ENCODE data around the gene ACOT7. TPM values are rescaled to one million over a fixed set of nuclear protein-coding genes. Genes with fewer than 3 reads are reported as not detected.

Gene ACOT7
- total RNA-seq, 4 donors from 2014 or later: 21.1 to 27.7 (median 24.6) TPM

GRCh38 chr1:6282577-6283270, 110.8 kb downstream of the ACOT7 start:
- DNase-seq (ENCODE audit: low spot score in 2 of 2): no peak
- WGBS, 2 donors: 94% methylated on average over 17 of the region's 17 CpGs
- no peak overlapping the region for H3K4me3 ChIP-seq (ENCODE audit: low read depth, poor library complexity, severe bottlenecking)
- intact Hi-C loops (cut with DNase I; ENCODE audit: low total_unique reads): no loop called here
- TF ChIP-seq CTCF (IDR thresholded peaks at IDR 0.05) (no peak), POLR2A (IDR thresholded peaks at IDR 0.05) (no peak)

- 81% methylated on average over 19 of the region's 19 CpGs for WGBS, 2 donors
- TF ChIP-seq CTCF (IDR thresholded peaks at IDR 0.05) (no peak), POLR2A (IDR thresholded peaks at IDR 0.05) (no peak)
- intact Hi-C loops (cut with DNase I; ENCODE audit: low total_unique reads): no loop called here
- DNase-seq (ENCODE audit: low spot score in 2 of 2): no peak
- H3K4me3 ChIP-seq (ENCODE audit: low read depth, poor library complexity, severe bottlenecking): no peak overlapping the region
Observed at GRCh38 chr1:6281511-6282402, 111.8 kb downstream of the ACOT7 start.

- intact Hi-C loops (cut with DNase I; ENCODE audit: low total_unique reads): no loop called here
- no peak overlapping the region for H3K4me3 ChIP-seq (ENCODE audit: low read depth, poor library complexity, severe bottlenecking)
- 81 to 87% methylated on average over 33 of the region's 33 CpGs for WGBS, 2 donors
- TF ChIP-seq CTCF (IDR thresholded peaks at IDR 0.05) (no peak), POLR2A (IDR thresholded peaks at IDR 0.05) (no peak)
- DNase-seq (ENCODE audit: low spot score in 2 of 2): peak in 1 of 2 donors; percentile 55
Observed at GRCh38 chr1:6280761-6281451, 112.7 kb downstream of the ACOT7 start.

GRCh38 chr1:6279613-6280383, 113.8 kb downstream of the ACOT7 start:
- no peak for DNase-seq (ENCODE audit: low spot score in 2 of 2)
- 91 to 94% methylated on average over 30 of the region's 31 CpGs for WGBS, 2 donors
- TF ChIP-seq CTCF (IDR thresholded peaks at IDR 0.05) (no peak), POLR2A (IDR thresholded peaks at IDR 0.05) (no peak)
- intact Hi-C loops (cut with DNase I; ENCODE audit: low total_unique reads): no loop called here
- H3K4me3 ChIP-seq (ENCODE audit: low read depth, poor library complexity, severe bottlenecking): no peak overlapping the region

GRCh38 chr1:6279066-6279465, 114.5 kb downstream of the ACOT7 start:
- TF ChIP-seq POLR2A (IDR thresholded peaks at IDR 0.05): no peak
- no peak for TF ChIP-seq CTCF (IDR thresholded peaks at IDR 0.05)
- no peak overlapping the region for H3K4me3 ChIP-seq (ENCODE audit: low read depth, poor library complexity, severe bottlenecking)
- DNase-seq (ENCODE audit: low spot score in 2 of 2): no peak
- 92 to 93% methylated on average over 10 of the region's 10 CpGs for WGBS, 2 donors
- intact Hi-C loops (cut with DNase I; ENCODE audit: low total_unique reads): no loop called here

All from lower leg skin (tissue), 4 donors.